HCT116 (cell line): ENCODE measurements around the gene PRSS27. TPM values are rescaled to one million over a fixed set of nuclear protein-coding genes. Genes with fewer than 3 reads are reported as not detected.

Experiments
- ATAC-seq: fragments of 200-7000 bp; cut with Tn5 transposase; 2 replicates; pipeline ENCODE4 v1.9.1; 2020; ENCODE audit warnings: mild to moderate bottlenecking, moderate library complexity
- BruUV-seq: library from RNA; stranded (reverse); fragments of 400-500 nt; replicated peaks from 2 replicates; lab custom pipeline; 2021; lab: Mats Ljungman, UMichigan
- CTCF ChIA-PET: fragments of 300-600 bp; sonication (Branson Sonifier 250); formaldehyde crosslinking; loops from one replicate; lab custom pipeline; 2021; ENCODE audit warnings: antibody characterized with exemption; lab: Charles Lee
- POLR2A ChIA-PET: fragments of 300-600, 350-600 bp; sonication (Branson Sonifier 250); formaldehyde crosslinking; loops from one replicate; lab custom pipeline; 2021; ENCODE audit warnings: antibody characterized with exemption; lab: Charles Lee
- RAD21 ChIA-PET, 2 experiments: fragments of 300-600 bp; sonication (Branson Sonifier 250); formaldehyde crosslinking; loops; one replicate each; lab custom pipeline; 2023; ENCODE audit warnings: low total read pairs in 2 of 2; ENCODE audit not compliant: uncharacterized antibody in 2 of 2, unreplicated experiment in 2 of 2, low non-redundant PET in 1 of 2; lab: Charles Lee
- DNase-seq: peaks from one replicate; pipeline ENCODE4 v3.0.0-alpha.2; 2010; ENCODE audit warnings: low read depth, low spot score
- H2AFZ ChIP-seq: fragments of 200-600 bp; shearing (Covaris generic), sonication (generic); 2 replicates; pipeline ENCODE4 v1.6.1; 2017; ENCODE audit warnings: low read depth, mixed run types, mixed read lengths, antibody characterized with exemption, low read length; ENCODE audit not compliant: poor library complexity, severe bottlenecking
- H3K27ac ChIP-seq: 2 replicates; pipeline ENCODE4 v1.5.1; 2012; ENCODE audit warnings: low read depth, low read length
- H3K27me3 ChIP-seq: fragments of 200-600 bp; sonication (generic); 2 replicates; pipeline ENCODE4 v1.6.1; 2016; ENCODE audit warnings: mixed run types, low read length, mixed read lengths; ENCODE audit not compliant: insufficient read depth
- H3K36me3 ChIP-seq, 2 experiments: fragments of 200-500 bp in 1 of 2; fragments of 200-600 bp in 1 of 2; sonication (Bioruptor generic) in 1 of 2; sonication (generic) in 1 of 2; 2 replicates each; pipeline versions ENCODE4 v1.5.1 to v1.6.1; 2014 to 2016; ENCODE audit warnings: low read length in 2 of 2, inconsistent platforms in 1 of 2, mixed read lengths in 1 of 2, mixed run types in 1 of 2; ENCODE audit not compliant: insufficient read depth in 2 of 2, control insufficient read depth in 1 of 2
- H3K4me1 ChIP-seq, 2 experiments: fragments of 200-600 bp in 1 of 2; sonication (generic) in 1 of 2; 2 replicates each; pipeline versions ENCODE4 v1.5.1 to v1.6.1; 2012 to 2017; ENCODE audit warnings: low read length in 2 of 2, inconsistent platforms in 1 of 2, mild to moderate bottlenecking in 1 of 2, mixed read lengths in 1 of 2, mixed run types in 1 of 2, moderate library complexity in 1 of 2; ENCODE audit not compliant: insufficient read depth in 2 of 2, control insufficient read depth in 1 of 2
- H3K4me2 ChIP-seq: fragments of 200-600 bp; sonication (generic); 2 replicates; pipeline ENCODE4 v1.6.1; 2017; ENCODE audit warnings: mixed run types, low read length, mixed read lengths
- H3K4me3 ChIP-seq, 2 experiments: fragments of 200-600 bp in 1 of 2; sonication (generic) in 1 of 2; replicated peaks in 1 of 2; 2 replicates each; pipeline ENCODE4 v1.5.1; 2011 to 2016; ENCODE audit warnings: low read length in 2 of 2, control low read depth in 1 of 2, low read depth in 1 of 2, mild to moderate bottlenecking in 1 of 2, mixed read lengths in 1 of 2, mixed run types in 1 of 2
- H3K79me2 ChIP-seq: fragments of 200-600 bp; sonication (generic); 2 replicates; pipeline ENCODE4 v1.6.1; 2017; ENCODE audit warnings: mild to moderate bottlenecking, mixed run types, low read length, moderate library complexity, mixed read lengths; ENCODE audit not compliant: insufficient read depth
- H3K9ac ChIP-seq: fragments of 200-600 bp; sonication (generic); 2 replicates; pipeline ENCODE4 v1.6.1; 2016; ENCODE audit warnings: low read length, mixed read lengths
- H3K9me2 ChIP-seq: fragments of 200-600 bp; sonication (generic), shearing (Covaris generic); 2 replicates; pipeline ENCODE4 v1.6.1; 2017; ENCODE audit warnings: mixed run types, mild to moderate bottlenecking, moderate library complexity; ENCODE audit not compliant: insufficient read depth
- H3K9me3 ChIP-seq, 2 experiments: fragments of 200-500 bp in 1 of 2; fragments of 200-600 bp in 1 of 2; sonication (Bioruptor generic) in 1 of 2; sonication (generic) in 1 of 2; 2 replicates each; pipeline ENCODE4 v1.6.1; 2014 to 2017; ENCODE audit warnings: low read length in 2 of 2, mixed read lengths in 2 of 2, inconsistent platforms in 1 of 2, low read depth in 1 of 2, mild to moderate bottlenecking in 1 of 2, mixed run types in 1 of 2, moderate library complexity in 1 of 2; ENCODE audit not compliant: control insufficient read depth in 1 of 2, insufficient read depth in 1 of 2
- H4K20me1 ChIP-seq: fragments of 200-600 bp; sonication (generic), shearing (Covaris generic); 2 replicates; pipeline ENCODE4 v1.6.1; 2017; ENCODE audit warnings: mixed run types, mild to moderate bottlenecking, moderate library complexity; ENCODE audit not compliant: insufficient read depth
- ATF3 ChIP-seq: IDR thresholded peaks from 2 replicates; pipeline ENCODE4 v1.6.1; 2012
- CTCF ChIP-seq, 3 experiments: fragments of 200-600 bp in 1 of 3; sonication (generic) in 1 of 3; IDR thresholded peaks in 2 of 3; conservative IDR thresholded peaks in 1 of 3; 2 replicates each; pipeline ENCODE4 v1.5.1; 2012 to 2017; ENCODE audit warnings: low read depth in 2 of 3, low read length in 2 of 3, antibody characterized with exemption in 1 of 3, borderline replicate concordance in 1 of 3, control low read depth in 1 of 3, mild to moderate bottlenecking in 1 of 3, mixed read lengths in 1 of 3, mixed run types in 1 of 3, moderate library complexity in 1 of 3; ENCODE audit not compliant: insufficient read depth in 1 of 3
- ELF1 ChIP-seq: IDR thresholded peaks from 2 replicates; pipeline ENCODE4 v1.6.1; 2012; ENCODE audit warnings: low read depth, borderline replicate concordance
- EZH2 ChIP-seq: fragments of 200-600 bp; sonication (generic); IDR thresholded peaks from 2 replicates; pipeline ENCODE4 v1.6.1; 2017; ENCODE audit warnings: antibody characterized with exemption, mixed run types
- EZH2phosphoT487 ChIP-seq: fragments of 200-600 bp; IDR thresholded peaks from 2 replicates; pipeline ENCODE4 v1.6.1; 2018; ENCODE audit warnings: antibody characterized with exemption, borderline replicate concordance
- POLR2AphosphoS5 ChIP-seq: IDR thresholded peaks from 2 replicates; pipeline ENCODE4 v1.6.1; 2011; ENCODE audit warnings: mild to moderate bottlenecking, low read depth, low read length, moderate library complexity
- RAD21 ChIP-seq: IDR thresholded peaks from 2 replicates; pipeline ENCODE4 v1.6.1; 2012; ENCODE audit warnings: low read depth, mild to moderate bottlenecking
- REST ChIP-seq: IDR thresholded peaks from 2 replicates; pipeline ENCODE4 v1.6.1; 2012; ENCODE audit warnings: low read depth
- SIN3A ChIP-seq: IDR thresholded peaks from 2 replicates; pipeline ENCODE4 v1.6.1; 2012; ENCODE audit warnings: low read depth
- SP1 ChIP-seq: IDR thresholded peaks from 2 replicates; pipeline ENCODE4 v1.6.1; 2012; ENCODE audit warnings: low read depth
- SRF ChIP-seq: IDR thresholded peaks from 2 replicates; pipeline ENCODE4 v1.6.1; 2012; ENCODE audit warnings: low read depth
- TCF7L2 ChIP-seq: IDR thresholded peaks from 2 replicates; pipeline ENCODE4 v1.7.0; 2011; ENCODE audit warnings: borderline replicate concordance, inconsistent platforms; ENCODE audit not compliant: insufficient read depth, insufficient read length; ENCODE audit errors: extremely low read depth
- YY1 ChIP-seq: IDR thresholded peaks from 2 replicates; pipeline ENCODE4 v1.6.1; 2011; ENCODE audit warnings: low read length, low read depth, moderate library complexity, mild to moderate bottlenecking; ENCODE audit not compliant: insufficient replicate concordance; ENCODE audit errors: extremely low read depth
- ZBTB33 ChIP-seq: IDR thresholded peaks from 2 replicates; pipeline ENCODE4 v1.6.1; 2011; ENCODE audit warnings: mild to moderate bottlenecking, low read length, moderate library complexity; ENCODE audit not compliant: insufficient replicate concordance; ENCODE audit errors: extremely low read depth
- ZFX ChIP-seq: fragments of 450-650 bp; IDR thresholded peaks from 2 replicates; pipeline ENCODE4 v1.6.1; 2017
- ZNF274 ChIP-seq: fragments of 200-500 bp; sonication (Bioruptor generic); IDR thresholded peaks from 2 replicates; pipeline ENCODE4 v1.6.1; 2014; ENCODE audit warnings: mild to moderate bottlenecking, low read depth, low read length, inconsistent platforms
- intact Hi-C: fragments of 100-400 bp; cut with micrococcal nuclease; formaldehyde crosslinking; loops from 2 replicates; pipeline ENCODE4 v1.10.0; 2022
- total RNA-seq: library from RNA; stranded (reverse); gene quantifications from one replicate; pipeline ENCODE4 v1.2.1, GENCODE V29; 2021; ENCODE audit not compliant: unreplicated experiment

PRSS27 gene
- total RNA-seq, 1 experiment from 2014 or later = 3.3 TPM

GRCh38 chr16:2692251-2692947 lies 27.6 kb downstream of the PRSS27 start:
- BruUV-seq = no TSS peak
- Histone ChIP-seq H3K4me1 (peaks cover 0 to 3% of the 10 kb centered on the region in 2 experiments; a peak in 2 of 4 replicates), H3K4me3 (no peak overlapping the region), H4K20me1 (no peaks in the 10 kb centered on the region), H3K9me2 (no peaks in the 10 kb centered on the region), H3K36me3 (peaks cover 0 to 1% of the 10 kb centered on the region in 2 experiments; a peak in 2 of 4 replicates), H3K79me2 (peaks cover 50% of the 10 kb centered on the region), H2AFZ (no peak overlapping the region), H3K9me3 (no peaks in the 10 kb centered on the region), H3K4me2 (no peak overlapping the region), H3K27ac (no peak overlapping the region; the same call in 1 of the 2 replicates), H3K27me3 (no peaks in the 10 kb centered on the region), H3K9ac (no peak overlapping the region)
- POLR2A ChIA-PET = no interaction called here
- no peak for TF ChIP-seq ZFX
- TF ChIP-seq SIN3A = no peak
- no peak for TF ChIP-seq REST
- no peak for TF ChIP-seq YY1
- no peak for TF ChIP-seq ZNF274
- no peak for TF ChIP-seq TCF7L2
- no peak for TF ChIP-seq SP1
- TF ChIP-seq CTCF (IDR thresholded peaks at IDR 0.05 in 2 of 3, conservative IDR thresholded peaks at IDR 0.05 in 1 of 3; ENCODE audit: borderline replicate concordance in 1 of 3, insufficient read depth in 1 of 3, low read depth in 2 of 3, low read length in 2 of 3) = no peak
- no peak for TF ChIP-seq ATF3
- TF ChIP-seq EZH2phosphoT487 = no peak
- no peak for TF ChIP-seq SRF
- no peak for TF ChIP-seq POLR2AphosphoS5
- TF ChIP-seq ELF1 = no peak
- TF ChIP-seq ZBTB33 = no peak
- no peak for TF ChIP-seq EZH2
- TF ChIP-seq RAD21 = no peak
- DNase-seq = no peak
- CTCF ChIA-PET = no interaction called here
- intact Hi-C loops = no loop called here
- RAD21 ChIA-PET = no interaction called here
- no peak; the same call in 1 of the 2 replicates for ATAC-seq
